ENCODE results near the gene NOS3.
"Not testable (repeated sequence)": the region's sequence is repeated elsewhere in the genome, so short reads cannot be mapped to it uniquely, and the experiment has no call there.

NOS3 gene

DNA sequence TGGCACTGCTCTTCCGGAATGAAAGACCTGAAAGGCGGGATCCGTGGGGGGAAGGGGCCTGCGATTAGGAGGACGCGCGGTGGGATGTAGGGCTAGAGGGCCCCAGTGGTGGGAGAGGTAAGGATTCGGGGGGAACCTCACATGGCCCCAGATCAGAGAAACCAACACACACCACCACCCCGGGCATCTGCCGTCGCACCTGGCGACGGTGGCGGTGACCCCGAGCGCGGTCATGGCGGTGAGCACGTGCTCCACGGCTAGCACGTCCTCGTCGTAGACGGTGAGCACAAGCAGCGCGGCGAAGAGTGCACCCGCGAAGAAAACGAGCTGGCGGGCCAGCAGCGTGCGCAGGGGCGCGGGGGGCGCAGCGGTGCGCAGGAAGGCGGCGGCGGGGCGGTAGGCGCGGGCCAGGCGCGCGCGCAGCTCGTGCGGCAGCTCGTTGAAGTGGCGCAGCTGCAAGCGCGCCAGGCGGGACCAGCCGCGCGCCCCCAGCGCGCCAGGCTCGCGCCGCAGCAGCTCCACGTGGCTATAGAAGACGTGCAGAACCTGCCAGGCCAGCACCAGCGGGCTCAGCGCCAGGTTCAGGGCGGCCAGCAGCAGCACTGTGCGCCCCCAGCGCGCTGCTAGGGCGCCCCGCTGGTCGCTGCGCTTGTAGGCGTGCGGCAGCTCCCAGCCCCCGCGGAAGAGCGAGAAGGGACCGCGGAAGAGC, 27.8 kb downstream of the NOS3 start:
- peak in 1 of 2 experiments; percentile 74 for DNase-seq

GRCh38 chr7:151019130-151019447, 28.3 kb downstream of the NOS3 start:
- no peak for DNase-seq

GRCh38 chr7:151020231-151020630, 29.4 kb downstream of the NOS3 start:
- DNase-seq, result no peak

GRCh38 chr7:151023232-151023631, 32.4 kb downstream of the NOS3 start:
- no peak for DNase-seq

DNA sequence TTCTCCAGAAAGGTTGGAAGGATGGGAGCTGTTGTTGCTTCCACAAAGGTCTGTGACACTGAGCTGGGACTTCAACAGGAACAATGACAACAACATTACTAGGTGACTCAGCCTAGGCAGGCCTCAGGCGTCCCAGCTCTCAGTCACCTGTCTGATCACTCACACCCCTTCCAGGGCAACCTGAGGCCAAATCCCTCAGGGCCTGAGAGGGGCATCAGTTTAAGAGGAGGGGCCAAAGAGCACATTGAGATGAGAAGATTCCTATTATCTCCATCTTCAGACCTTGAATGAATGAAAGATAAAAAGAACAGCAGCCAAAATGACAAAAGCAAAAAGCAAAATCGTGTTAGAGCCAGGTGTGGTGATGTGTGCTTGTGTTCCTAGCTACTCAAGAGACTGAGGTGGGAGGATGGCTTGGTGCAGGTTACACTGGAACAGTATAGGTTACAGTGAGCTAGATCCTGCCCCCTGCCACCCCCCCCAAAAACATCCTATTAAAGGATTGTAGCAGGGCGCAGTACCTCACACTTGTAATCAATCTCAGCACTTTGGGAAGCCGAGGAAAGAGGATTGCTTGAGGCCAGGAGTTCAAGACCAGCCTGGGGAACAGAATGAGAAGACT, 33.7 kb downstream of the NOS3 start, which contains the start of gene ATG9B:
TSS of gene ATG9B (minus strand) at position 60 of the 622 bp plus-strand sequence. CDS start 71 bp downstream, outside the sequence.
- DNase-seq, result no peak

- no peak for DNase-seq
These were observed 35.3 kb downstream of the NOS3 start for GRCh38 chr7:151025924-151026671.

DNA sequence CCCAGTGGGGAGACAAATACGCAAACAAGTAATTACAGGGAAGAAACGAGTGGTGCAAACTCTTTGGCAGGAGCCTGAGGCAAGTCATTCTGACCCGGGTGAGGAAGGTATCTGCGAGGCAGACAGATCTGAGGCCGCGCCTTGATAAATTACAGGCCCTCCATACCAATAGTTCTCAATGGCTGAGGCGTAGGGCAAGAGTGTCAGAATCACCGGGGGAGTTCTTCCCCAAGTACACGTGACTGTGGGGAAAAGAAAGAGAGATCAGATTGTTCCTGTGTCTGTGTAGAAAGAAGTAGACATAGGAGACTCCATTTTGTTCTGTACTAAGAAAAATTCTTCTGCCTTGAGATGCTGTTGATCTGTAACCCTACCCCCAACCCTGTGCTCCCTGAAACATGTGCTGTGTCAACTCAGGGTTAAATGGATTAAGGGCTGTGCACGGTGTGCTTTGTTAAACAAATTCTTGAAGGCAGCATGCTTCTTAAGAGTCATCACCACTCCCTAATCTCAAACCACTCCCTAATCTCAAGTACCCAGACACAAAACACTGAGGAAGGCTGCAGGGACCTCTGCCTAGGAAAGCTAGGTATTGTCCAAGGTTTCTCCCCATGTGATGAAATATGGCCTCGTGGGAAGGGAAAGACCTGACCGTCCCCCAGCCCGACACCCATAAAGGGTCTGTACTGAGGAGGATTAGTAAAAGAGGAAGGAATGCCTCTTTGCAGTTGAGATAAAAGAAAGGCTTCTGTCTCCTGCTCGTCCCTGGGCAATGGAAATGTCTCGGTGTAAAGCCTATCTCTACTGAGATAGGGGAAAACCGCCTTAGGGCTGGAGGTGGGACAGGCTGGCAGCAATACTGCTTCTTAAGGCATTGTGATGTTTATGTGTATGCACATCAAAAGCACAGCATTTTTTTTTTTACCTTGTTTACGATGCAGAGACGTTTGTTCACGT, 36.2 kb downstream of the NOS3 start:
- DNase-seq, result not testable (repeated sequence)

- DNase-seq, result not testable (repeated sequence)
These were observed 36.9 kb downstream of the NOS3 start for GRCh38 chr7:151027728-151028130.

- peak; percentile 99 to 100 for DNase-seq
These were observed 37.5 kb downstream of the NOS3 start, which contains the start of gene ABCB8 for GRCh38 chr7:151028131-151028947. ABCB8 (plus strand) TSS chr7:151028450; CDS start chr7:151028516, 66 bp downstream.

GRCh38 chr7:151028948-151029501, 38.2 kb downstream of the NOS3 start:
- no peak for DNase-seq

DNA sequence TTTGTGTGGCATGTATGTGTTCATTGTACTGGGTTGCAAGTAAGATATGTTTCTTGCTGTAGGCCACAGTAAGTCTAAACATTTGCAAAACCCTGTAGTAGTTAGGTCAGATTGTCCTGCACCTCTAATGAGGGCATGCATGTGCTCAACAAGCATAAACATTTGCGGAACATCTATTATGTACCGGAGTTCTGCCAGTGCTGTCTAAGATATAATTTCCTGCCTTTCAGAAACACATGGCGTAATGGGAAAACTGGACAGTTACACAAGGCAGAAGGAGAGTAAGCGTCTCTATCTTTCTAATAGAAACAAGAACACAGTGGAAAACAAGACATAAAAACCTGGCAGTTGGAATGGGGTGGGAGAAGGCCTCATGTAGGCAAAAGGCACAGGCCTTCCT, 40.2 kb downstream of the NOS3 start:
- DNase-seq, result no peak

DNA sequence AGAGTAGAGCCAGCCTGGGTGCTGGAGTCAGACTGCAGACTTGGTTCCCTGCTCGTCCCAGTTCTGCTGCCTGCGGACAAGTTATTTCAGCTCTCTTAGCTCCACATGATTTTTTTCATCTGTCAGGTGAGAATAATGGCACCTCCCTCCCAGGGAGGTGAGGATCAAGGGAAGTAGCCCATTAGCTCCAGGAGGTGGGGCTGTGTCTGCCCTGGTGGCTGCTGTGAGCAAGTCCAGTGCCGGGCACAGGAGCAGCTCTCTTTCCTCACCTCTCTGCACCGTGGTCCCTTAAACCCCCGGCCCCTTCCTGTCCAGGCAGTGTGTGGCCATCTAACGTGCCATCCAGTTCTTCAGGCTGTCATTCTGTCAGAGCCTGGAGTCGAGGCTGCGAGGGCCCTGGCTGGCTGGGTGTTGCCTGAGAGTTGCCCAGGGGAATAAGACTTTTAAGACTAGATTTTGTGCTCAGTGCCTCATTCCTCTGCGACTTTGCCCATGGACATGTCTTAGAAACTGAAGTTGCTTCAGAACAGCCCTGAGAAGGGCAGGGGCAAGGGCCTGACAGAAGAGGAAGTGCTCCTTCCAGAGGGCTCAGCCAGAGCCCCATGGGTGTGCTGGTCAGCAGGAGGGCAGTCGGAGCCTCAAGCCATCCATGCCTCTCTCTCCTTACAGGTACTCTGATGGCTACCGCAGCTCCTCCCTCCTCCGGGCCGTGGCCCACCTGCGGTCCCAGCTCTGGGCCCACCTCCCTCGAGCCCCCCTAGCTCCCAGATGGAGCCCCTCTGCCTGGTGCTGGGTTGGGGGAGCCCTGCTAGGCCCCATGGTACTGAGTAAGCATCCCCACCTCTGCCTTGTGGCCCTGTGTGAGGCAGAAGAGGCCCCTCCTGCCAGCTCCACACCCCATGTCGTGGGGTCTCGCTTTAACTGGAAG, 42.4 kb downstream of the NOS3 start:
- DNase-seq, result no peak

DNA sequence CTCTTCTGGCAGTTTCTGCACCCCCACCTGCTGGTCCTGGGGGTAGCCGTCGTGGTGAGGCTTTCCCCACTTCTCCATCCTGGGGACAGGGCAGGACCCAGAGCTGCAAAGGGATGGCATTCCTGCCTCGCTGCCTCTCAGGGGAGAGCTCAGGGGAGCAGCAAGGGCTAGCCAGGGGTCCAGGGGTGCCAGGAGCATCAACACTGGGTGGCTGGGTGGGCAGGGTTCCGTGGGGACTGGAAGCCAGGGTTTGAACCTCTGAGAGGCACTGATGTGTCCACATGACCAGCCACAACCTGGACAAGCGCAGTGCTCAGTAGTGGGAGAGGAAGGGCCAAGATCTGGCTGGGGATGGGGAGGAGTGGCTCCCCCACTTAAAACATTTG, 43.0 kb downstream of the NOS3 start:
- no peak for DNase-seq

DNA sequence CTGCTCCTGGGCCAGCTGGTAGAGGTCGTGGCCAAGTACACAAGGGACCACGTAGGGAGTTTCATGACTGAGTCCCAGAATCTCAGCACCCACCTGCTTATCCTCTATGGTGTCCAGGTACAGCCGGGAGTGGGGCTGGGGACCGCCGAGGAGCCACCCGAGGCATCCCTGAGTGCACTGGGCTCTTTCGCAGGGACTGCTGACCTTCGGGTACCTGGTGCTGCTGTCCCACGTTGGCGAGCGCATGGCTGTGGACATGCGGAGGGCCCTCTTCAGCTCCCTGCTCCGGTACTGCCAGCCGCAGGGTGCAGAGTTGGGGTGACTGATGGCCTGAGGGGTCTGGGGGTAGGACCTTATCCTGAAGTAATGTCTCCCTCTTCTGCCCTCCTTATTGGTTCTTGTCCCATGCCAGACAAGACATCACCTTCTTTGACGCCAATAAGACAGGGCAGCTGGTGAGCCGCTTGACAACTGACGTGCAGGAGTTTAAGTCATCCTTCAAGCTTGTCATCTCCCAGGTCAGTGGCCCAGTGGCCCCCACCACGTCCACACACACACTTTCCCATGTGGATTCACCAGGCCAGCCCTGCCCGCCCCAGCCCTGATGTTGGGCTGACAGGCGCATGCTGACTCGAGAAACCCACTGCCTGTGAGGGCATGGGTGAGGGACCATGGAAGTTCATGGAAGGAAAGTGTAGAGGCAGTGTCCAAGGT, 43.7 kb downstream of the NOS3 start:
- no peak for DNase-seq

- DNase-seq, result no peak
These were observed 44.4 kb downstream of the NOS3 start for GRCh38 chr7:151035026-151035717.

GRCh38 chr7:151035902-151036301, 45.1 kb downstream of the NOS3 start:
- no peak for DNase-seq

- no peak for DNase-seq
These were observed 48.4 kb downstream of the NOS3 start for GRCh38 chr7:151038951-151039849.
